A673 (cell line): Measurements from ENCODE around the gene ZNF324.

Experiments used
- EZH2 ChIP-seq: fragments of 200-600 bp; sonication (generic); IDR thresholded peaks from 2 replicates; pipeline ENCODE4 v1.6.1; 2017; ENCODE audit warnings: borderline replicate concordance, low read depth, mild to moderate bottlenecking, mixed read lengths, antibody characterized with exemption, low read length; ENCODE audit not compliant: poor library complexity, severe bottlenecking
- TF ChIP-seq, protein P1 (sequence below): fragments of 300-800, 200-600 bp; sonication (generic); conservative IDR thresholded peaks from 2 replicates; pipeline ENCODE4 v1.5.1; 2017; ENCODE audit warnings: low read depth, mild to moderate bottlenecking, antibody characterized with exemption, low read length, moderate library complexity, mixed read lengths

DNA sequence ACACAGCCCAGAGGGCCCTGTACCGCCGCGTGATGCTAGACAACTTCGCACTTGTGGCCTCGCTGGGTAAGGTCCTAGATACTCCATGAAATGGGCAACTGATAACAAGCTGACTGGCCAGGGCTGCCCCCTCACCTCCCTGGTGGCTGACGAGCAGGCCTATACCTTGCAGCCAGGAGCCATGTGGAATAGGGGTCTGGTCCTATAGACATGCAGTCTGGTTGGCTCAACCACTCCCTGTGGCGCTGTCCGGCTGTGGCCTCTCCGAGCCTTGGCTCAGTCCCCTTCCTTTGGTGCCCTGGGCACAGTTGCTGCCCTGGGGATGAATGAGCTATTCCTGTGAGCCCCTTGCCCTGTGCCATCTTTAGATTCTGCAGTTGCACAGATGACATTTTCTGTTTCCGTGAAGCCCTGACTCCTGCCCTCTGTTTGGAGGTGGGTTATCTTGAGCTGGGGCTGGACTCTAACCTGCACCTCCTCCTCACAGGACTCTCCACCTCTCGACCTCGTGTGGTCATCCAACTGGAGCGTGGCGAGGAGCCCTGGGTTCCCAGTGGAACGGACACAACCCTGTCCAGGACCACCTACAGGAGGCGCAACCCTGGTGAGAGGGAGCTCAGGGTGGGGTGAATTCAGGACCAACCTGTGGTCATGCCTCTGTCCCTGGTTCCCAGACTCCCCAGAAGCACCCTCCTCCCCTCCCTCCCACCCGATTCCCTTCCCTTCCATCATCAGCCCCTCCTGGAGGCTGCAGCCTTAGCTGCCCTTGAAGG is 2.5 kb downstream of the ZNF324 start:
- TF ChIP-seq, protein P1, sequence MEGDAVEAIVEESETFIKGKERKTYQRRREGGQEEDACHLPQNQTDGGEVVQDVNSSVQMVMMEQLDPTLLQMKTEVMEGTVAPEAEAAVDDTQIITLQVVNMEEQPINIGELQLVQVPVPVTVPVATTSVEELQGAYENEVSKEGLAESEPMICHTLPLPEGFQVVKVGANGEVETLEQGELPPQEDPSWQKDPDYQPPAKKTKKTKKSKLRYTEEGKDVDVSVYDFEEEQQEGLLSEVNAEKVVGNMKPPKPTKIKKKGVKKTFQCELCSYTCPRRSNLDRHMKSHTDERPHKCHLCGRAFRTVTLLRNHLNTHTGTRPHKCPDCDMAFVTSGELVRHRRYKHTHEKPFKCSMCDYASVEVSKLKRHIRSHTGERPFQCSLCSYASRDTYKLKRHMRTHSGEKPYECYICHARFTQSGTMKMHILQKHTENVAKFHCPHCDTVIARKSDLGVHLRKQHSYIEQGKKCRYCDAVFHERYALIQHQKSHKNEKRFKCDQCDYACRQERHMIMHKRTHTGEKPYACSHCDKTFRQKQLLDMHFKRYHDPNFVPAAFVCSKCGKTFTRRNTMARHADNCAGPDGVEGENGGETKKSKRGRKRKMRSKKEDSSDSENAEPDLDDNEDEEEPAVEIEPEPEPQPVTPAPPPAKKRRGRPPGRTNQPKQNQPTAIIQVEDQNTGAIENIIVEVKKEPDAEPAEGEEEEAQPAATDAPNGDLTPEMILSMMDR = no peak
- TF ChIP-seq EZH2 = no peak
